Activated CD4-positive, alpha-beta T cell treated with anti-CD3 and anti-CD28 coated beads, Interleukin-2, amount 10 ng/mL, durations not matched to agents 7 days and 5 days (primary cell): ENCODE results near the gene FBP1. TPM values are rescaled to one million over a fixed set of nuclear protein-coding genes. Genes with fewer than 3 reads are reported as not detected.
"Not testable (repeated sequence)": the region's sequence is repeated elsewhere in the genome, so short reads cannot be mapped to it uniquely, and the experiment has no call there.

Experiments
- CTCF ChIA-PET: fragments of 350-600 bp; sonication (Branson Sonifier 250); formaldehyde crosslinking; loops from one replicate; lab custom pipeline; 2021; ENCODE audit warnings: antibody characterized with exemption; lab: Charles Lee
- POLR2A ChIA-PET: fragments of 350-600 bp; sonication (Branson Sonifier 250); formaldehyde crosslinking; loops from one replicate; lab custom pipeline; 2021; ENCODE audit warnings: antibody characterized with exemption; lab: Charles Lee
- DNase-seq: peaks from one replicate; pipeline ENCODE4 v3.0.0-alpha.2; 2020
- H3K27ac Mint-ChIP-seq: one replicate; pipeline ENCODE4 v1.8.0; 2021; ENCODE audit warnings: mild to moderate bottlenecking, moderate library complexity, mixed read lengths
- H3K27me3 Mint-ChIP-seq: one replicate; pipeline ENCODE4 v1.8.0; 2021; ENCODE audit warnings: mixed read lengths
- H3K36me3 Mint-ChIP-seq: one replicate; pipeline ENCODE4 v1.8.0; 2021; ENCODE audit warnings: low read depth, mixed read lengths
- H3K4me1 Mint-ChIP-seq: one replicate; pipeline ENCODE4 v1.8.0; 2021; ENCODE audit warnings: mixed read lengths
- H3K4me3 Mint-ChIP-seq: one replicate; pipeline ENCODE4 v1.8.0; 2021; ENCODE audit warnings: mild to moderate bottlenecking, moderate library complexity, mixed read lengths
- H3K9me3 Mint-ChIP-seq: one replicate; pipeline ENCODE4 v1.8.0; 2021; ENCODE audit warnings: mixed read lengths
- total RNA-seq, 2 experiments: library from RNA; stranded (reverse); gene quantifications; one replicate each; pipeline ENCODE4 v1.2.3, GENCODE V29; 2021

Gene FBP1
- total RNA-seq, 2 experiments from 2014 or later = 0.27 to 0.40 TPM

DNA sequence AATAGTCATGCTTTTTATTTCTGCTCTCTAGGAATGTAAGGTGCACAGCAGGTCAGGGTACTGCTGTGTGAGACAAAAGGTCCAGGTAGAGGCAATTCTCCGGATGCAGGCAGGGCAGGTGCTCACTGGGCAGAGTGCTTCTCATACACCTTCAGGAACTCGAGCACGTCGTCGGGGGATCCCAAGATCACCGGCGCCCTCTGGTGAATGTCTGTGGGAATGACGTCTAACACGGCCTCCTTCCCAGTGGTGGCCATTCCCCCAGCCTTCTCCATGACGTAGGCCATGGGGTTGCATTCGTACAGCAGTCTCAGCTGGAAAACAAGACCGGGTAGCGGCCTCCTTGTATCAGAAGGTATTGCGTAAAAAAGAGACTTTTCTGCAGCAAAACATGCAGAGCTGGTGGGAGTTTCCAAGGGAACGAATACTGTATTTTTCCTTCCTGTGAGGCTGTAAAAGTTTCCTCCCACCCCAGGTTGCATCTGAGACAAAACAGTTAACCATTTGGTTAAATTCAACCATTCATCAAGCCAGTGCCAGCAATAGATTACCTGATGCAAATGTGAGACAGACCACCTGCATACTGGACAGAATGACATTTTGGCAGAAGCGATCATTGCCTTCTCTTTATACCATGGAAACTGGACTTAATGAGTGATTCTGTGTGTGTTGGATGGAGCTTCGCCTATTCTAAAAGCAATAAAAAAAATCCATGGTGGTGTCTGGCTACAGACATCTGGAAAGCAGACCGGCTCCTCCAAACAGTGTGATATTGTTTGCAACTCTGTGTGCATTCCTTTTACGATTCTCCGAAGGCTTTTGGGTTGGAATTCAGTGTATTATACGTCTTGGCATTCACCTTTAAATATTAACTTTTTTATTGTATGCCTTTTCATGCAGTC is 35.8 kb downstream of the FBP1 start:
- ChIA-PET CTCF (no interaction called here), POLR2A (no interaction called here)
- no peak overlapping the region for H3K27ac Mint-ChIP-seq
- peak; percentile 74 for DNase-seq
- no peaks in the 10 kb centered on the region for H3K36me3 Mint-ChIP-seq
- no peak overlapping the region for H3K4me3 Mint-ChIP-seq
- H3K27me3 Mint-ChIP-seq = peaks cover 27% of the 10 kb centered on the region
- no peaks in the 10 kb centered on the region for H3K9me3 Mint-ChIP-seq
- H3K4me1 Mint-ChIP-seq = peaks cover 3% of the 10 kb centered on the region

DNA sequence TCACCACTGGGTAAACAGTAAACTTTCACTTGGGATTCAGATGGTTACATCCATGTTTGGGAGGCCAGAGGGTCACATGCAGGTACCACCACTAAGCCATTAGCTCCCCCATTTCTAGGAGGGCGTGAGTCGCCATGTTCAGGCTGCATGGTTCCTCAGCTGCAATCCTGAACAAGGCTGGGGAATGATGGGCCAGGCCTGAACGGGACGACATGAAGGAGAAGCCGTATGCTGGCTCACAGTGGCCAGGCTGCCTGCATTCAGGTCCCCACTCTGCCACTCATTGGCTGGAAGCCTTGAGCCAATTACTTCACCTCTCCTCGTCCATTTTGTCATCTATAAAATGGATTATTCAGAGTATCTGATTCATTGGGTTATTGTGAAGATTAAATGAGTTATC is 36.7 kb downstream of the FBP1 start:
- Mint-ChIP-seq H3K4me3 (no peak overlapping the region), H3K36me3 (no peaks in the 10 kb centered on the region), H3K4me1 (peaks cover 3% of the 10 kb centered on the region), H3K27me3 (peaks cover 24% of the 10 kb centered on the region), H3K9me3 (no peaks in the 10 kb centered on the region), H3K27ac (no peak overlapping the region)
- POLR2A ChIA-PET = no interaction called here
- CTCF ChIA-PET = interaction anchor here (0.6 kb wide), 1 partner anchor 91 kb away, joined by 4 read pairs; no protein-coding TSS in a partner anchor
- no peak for DNase-seq

DNA sequence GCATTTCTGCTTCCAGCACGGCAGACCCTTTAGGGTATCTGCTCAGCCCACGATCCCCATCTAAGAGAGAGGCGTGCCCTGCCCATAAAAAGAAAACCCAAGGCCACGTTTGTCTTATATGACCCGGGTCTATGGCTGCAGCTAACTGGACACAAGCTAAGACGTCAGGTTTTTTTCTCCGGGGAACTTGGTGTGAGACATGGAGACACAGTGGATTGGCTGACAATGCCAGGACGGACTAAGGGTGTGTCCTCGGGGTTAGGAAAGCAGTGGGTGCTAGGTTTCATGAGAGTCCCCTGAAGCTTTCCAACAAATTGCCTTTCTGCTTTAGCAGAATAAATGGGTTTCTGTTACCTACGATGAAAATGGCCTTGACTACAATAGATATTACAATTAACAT is 38.6 kb downstream of the FBP1 start:
- peaks cover 3% of the 10 kb centered on the region for H3K4me1 Mint-ChIP-seq
- DNase-seq = no peak
- ChIA-PET POLR2A (no interaction called here), CTCF (no interaction called here)
- peaks cover 17% of the 10 kb centered on the region for H3K27me3 Mint-ChIP-seq
- H3K4me3 Mint-ChIP-seq = no peak overlapping the region
- H3K9me3 Mint-ChIP-seq = no peaks in the 10 kb centered on the region
- H3K36me3 Mint-ChIP-seq = no peaks in the 10 kb centered on the region
- no peak overlapping the region for H3K27ac Mint-ChIP-seq

DNA sequence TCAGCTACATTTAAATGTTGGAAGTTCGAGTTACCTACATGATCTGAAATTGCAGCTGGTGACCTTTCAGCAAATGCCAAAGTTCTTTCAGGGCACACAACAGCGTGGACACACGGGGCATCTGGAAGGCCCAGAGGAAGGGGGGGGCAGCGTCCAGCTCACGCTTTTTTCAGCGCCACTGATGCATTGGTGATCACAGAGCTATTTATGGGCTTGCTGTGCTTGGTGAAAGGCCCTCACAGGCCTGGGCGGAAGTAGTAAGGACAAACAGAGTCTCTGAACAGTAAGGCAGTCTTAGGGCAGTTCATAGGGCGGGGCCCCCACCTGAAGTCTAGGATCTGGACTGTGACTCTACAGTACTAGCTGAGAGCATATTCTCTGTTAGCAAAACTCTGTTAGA is 39.1 kb downstream of the FBP1 start:
- H3K4me3 Mint-ChIP-seq = no peak overlapping the region
- DNase-seq = no peak
- no peaks in the 10 kb centered on the region for H3K36me3 Mint-ChIP-seq
- CTCF ChIA-PET = no interaction called here
- POLR2A ChIA-PET = no interaction called here
- H3K4me1 Mint-ChIP-seq = peaks cover 3% of the 10 kb centered on the region
- no peak overlapping the region for H3K27ac Mint-ChIP-seq
- H3K9me3 Mint-ChIP-seq = no peaks in the 10 kb centered on the region
- H3K27me3 Mint-ChIP-seq = peaks cover 15% of the 10 kb centered on the region

DNA sequence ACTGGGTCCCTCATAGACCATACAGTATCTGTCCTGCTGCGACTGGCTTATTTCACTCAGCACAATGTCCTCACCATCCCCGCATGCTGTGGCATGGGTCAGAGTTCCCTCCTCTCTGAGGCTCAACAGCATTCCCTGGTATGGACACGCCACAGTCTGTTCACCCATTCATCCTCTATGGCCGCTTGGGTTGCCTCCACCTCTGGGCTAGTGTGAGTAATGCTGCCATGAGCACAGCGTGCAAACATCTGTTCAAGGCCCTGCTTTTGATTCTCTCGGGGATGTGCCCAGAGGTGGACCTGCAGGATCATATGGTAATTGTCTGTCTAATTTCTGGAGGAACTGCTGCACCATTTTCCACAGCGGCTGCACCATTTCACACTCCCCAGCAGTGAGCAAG is 40.2 kb downstream of the FBP1 start:
- Mint-ChIP-seq H3K4me1 (peaks cover 3% of the 10 kb centered on the region), H3K36me3 (no peaks in the 10 kb centered on the region), H3K27ac (no peak overlapping the region), H3K9me3 (no peaks in the 10 kb centered on the region), H3K27me3 (peaks cover 8% of the 10 kb centered on the region), H3K4me3 (no peak overlapping the region)
- POLR2A ChIA-PET = no interaction called here
- no peak for DNase-seq
- CTCF ChIA-PET = no interaction called here

DNA sequence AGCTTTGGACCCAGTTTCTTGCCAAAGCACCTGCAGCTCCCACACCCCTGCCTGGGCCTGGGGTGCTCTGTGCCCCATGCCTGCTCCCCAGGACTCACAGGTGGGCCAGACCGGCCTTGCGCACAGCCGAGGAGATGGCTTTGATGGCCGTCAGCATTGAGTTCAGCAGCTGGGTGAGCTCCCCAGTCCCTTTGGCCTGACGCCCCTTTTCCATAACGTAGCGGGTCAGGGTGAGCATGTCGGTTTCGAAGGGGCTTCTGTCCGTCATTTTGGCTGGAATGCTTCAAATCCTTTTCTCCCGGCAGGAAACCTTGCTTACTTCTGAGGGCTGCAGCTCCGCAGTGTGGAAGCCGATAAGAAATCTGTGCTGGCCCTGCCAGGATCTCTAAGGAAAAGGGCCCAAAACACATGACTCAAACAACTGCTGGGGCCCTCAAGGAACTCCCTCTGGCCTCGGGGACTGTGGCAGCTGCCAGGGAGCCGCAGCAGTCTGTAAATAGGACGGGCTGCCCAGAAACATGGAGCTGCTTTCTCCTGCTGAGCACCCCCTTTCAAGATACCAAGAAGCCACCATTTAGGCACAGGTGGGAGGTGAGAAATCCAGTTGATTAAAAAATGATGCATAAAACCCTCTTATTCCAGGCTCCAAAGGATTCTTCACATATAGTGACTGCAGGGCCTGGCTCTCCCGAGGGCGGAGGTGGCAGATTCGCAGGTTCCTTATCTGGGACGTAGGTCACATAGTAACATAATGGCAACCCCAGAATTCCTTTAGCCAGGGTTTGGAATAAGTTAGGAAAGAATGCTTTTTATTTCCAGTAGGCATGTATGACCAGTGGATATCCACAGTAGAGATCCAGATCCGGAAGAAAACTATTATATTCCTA is 45.6 kb downstream of the FBP1 start, which contains the start of gene FBP2:
Gene FBP2 (minus strand): TSS at position 366 of the 887 bp plus-strand sequence. CDS start 98 bp downstream, at position 268.
- H3K4me1 Mint-ChIP-seq = no peaks in the 10 kb centered on the region
- H3K4me3 Mint-ChIP-seq = no peak within 1 kb of the TSS

DNA sequence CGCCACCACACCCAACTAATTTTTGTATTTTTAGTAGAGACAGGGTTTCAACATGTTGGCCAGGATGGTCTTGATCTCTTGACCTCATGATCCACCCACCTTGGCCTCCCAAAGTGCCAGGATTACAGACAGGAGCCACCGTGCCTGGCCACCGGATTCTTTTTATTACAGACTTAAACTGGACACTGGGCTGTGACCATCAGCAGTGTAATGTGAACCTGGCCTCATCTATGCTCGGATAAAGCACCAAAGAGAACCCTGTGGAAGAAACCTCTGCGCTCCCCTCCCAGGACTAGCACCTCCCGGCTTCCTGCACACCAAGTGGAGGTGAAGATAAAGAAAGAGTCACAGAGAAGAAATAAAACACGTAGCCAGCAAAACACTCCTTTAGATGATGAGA is 46.6 kb downstream of the FBP1 start:
- H3K36me3 Mint-ChIP-seq, H3K27ac Mint-ChIP-seq, H3K4me1 Mint-ChIP-seq, H3K27me3 Mint-ChIP-seq, POLR2A ChIA-PET, DNase-seq, H3K9me3 Mint-ChIP-seq, H3K4me3 Mint-ChIP-seq: not testable (repeated sequence)
- CTCF ChIA-PET = interaction anchor here (1.4 kb wide), 1 partner anchor 17 kb away, joined by 3 read pairs; no protein-coding TSS in a partner anchor

More for the DNA sequence above, 45.6 kb downstream of the FBP1 start, which contains the start of gene FBP2:
- H3K9me3 Mint-ChIP-seq = no peaks in the 10 kb centered on the region
- POLR2A ChIA-PET = no interaction called here
- H3K27ac Mint-ChIP-seq = no peak within 1 kb of the TSS
- no peaks in the 10 kb centered on the region for H3K36me3 Mint-ChIP-seq
- H3K27me3 Mint-ChIP-seq = peaks cover 8% of the 10 kb centered on the region
- no peak for DNase-seq
- CTCF ChIA-PET = interaction anchor here (1.4 kb wide), 1 partner anchor 18 kb away, joined by 3 read pairs; no protein-coding TSS in a partner anchor

DNA sequence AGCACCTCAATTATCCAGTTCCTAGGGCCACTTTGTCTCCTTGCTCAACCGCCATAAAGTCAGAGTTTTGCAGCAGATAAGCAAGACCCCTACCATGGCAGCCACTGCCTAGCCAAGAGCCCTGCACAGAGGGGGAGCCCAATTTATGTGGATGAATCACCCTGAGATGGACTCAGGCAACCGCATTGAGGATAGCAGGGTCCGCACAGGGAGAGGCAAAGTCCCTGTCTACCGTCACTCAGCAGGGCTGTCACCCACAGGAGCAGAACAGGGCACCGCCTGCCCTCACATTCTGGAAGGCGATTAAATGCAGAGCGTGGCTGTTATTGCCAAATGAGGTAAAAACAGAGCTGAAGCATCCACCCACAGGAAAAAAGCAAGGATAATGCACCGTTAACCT is 47.4 kb downstream of the FBP1 start:
- Mint-ChIP-seq H3K36me3 (no peaks in the 10 kb centered on the region), H3K27me3 (peaks cover 8% of the 10 kb centered on the region), H3K9me3 (no peaks in the 10 kb centered on the region), H3K4me3 (no peak overlapping the region), H3K4me1 (peaks cover under 1% of the 10 kb centered on the region), H3K27ac (no peak overlapping the region)
- CTCF ChIA-PET = interaction anchor here (1.4 kb wide), 1 partner anchor 16 kb away, joined by 3 read pairs; no protein-coding TSS in a partner anchor
- no peak for DNase-seq
- POLR2A ChIA-PET = no interaction called here

DNA sequence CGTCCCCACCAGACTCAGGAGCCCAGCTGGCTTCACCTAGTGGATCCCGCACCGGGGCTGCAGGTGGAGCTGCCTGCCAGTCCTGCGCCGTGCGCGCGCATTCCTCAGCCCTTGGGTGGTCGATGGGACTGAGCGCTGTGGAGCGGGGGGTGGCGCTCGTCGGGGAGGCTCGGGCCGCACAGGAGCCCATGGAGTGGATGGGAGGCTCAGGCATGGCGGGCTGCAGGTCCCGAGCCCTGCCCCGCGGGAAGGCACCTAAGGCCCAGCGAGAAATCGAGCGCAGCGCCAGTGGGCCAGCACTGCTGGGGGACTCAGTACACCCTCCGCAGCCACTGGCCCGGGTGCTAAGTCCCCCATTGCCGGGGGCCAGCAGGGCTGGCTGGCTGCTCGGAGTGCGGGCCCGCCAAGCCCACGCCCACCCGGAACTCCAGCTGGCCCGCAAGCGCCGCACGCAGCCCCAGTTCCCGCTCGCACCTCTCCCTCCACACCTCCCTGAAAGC is 48.2 kb downstream of the FBP1 start:
- H3K27ac Mint-ChIP-seq, H3K4me3 Mint-ChIP-seq, H3K27me3 Mint-ChIP-seq, H3K36me3 Mint-ChIP-seq, CTCF ChIA-PET, DNase-seq, H3K9me3 Mint-ChIP-seq, POLR2A ChIA-PET, H3K4me1 Mint-ChIP-seq: not testable (repeated sequence)

DNA sequence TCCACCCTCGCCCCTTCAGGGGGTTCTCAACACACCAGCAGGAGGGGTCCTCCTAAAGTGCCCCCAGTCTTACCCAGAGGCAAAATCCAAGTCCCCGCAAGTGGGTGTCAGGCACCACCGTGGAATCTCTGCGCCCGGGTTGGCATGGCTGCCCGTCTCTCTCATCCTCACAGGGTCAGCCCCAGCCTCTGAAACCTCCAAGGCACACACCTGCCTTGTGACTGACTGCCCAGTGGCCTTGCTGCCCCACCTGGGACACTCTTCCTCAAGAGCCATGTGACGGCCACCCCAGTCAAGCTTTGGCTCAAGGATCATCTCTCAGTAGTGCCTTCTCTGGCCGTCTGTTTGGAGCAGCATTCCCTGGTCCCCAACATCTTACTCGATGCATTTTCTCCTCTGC is 50.6 kb downstream of the FBP1 start:
- peaks cover 3% of the 10 kb centered on the region for H3K27me3 Mint-ChIP-seq
- no peak overlapping the region for H3K27ac Mint-ChIP-seq
- CTCF ChIA-PET = no interaction called here

DNA sequence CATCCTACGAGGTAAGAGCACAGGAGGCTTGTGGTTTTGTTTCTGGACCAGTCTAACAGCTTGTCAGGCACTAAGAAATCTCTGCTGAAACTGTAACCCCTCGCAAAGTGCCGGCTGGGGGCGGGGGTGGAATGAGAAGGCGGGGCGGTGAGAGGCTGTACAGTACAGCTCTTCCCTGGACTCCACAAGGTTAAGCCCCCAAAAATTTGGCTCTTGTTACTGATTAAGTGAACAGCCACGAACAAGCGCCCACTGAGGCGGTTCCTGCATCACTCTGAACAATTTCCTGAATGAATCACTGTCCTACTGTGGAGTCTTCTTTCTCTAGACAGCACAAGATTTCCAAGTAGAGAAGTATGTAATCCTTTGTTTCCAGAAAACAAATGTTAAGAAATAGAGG is 52.5 kb downstream of the FBP1 start:
- Mint-ChIP-seq H3K27ac (no peak overlapping the region), H3K4me3 (no peak overlapping the region), H3K27me3 (no peaks in the 10 kb centered on the region), H3K36me3 (no peaks in the 10 kb centered on the region), H3K9me3 (no peaks in the 10 kb centered on the region), H3K4me1 (peaks cover 23% of the 10 kb centered on the region)
- POLR2A ChIA-PET = no interaction called here
- DNase-seq = no peak
- CTCF ChIA-PET = interaction anchor here (0.6 kb wide), 1 partner anchor 137 kb away, joined by 5 read pairs; no protein-coding TSS in a partner anchor

More for the DNA sequence above, 50.6 kb downstream of the FBP1 start:
- H3K9me3 Mint-ChIP-seq = no peaks in the 10 kb centered on the region
- no peaks in the 10 kb centered on the region for H3K36me3 Mint-ChIP-seq
- H3K4me3 Mint-ChIP-seq = no peak overlapping the region
- DNase-seq = no peak
- POLR2A ChIA-PET = no interaction called here
- peaks cover 23% of the 10 kb centered on the region for H3K4me1 Mint-ChIP-seq

DNA sequence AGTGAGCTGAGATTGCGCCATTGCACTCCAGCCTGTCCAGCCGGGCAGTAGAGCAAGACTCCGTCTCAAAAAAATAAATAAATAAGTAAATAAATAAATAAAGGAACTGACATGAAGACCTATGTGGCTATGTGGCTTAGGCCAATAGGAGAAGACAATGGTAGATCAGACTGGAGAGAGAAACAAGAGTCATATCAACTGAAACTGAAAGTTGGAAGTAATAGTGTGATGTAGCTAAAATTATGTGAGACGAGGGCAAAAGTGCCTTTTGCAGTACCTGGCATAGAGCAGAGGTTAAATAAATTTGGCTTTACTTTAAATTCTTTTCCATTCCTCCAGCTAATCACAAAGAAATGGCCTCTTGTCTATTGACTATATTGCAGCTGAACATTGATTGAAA is 53.0 kb downstream of the FBP1 start:
- H3K4me1 Mint-ChIP-seq = peaks cover 23% of the 10 kb centered on the region
- no peak overlapping the region for H3K4me3 Mint-ChIP-seq
- no peak for DNase-seq
- CTCF ChIA-PET = interaction anchor here (0.6 to 0.7 kb wide), 3 partner anchors 35 to 136 kb away, joined by 3 to 7 read pairs (median 5); no protein-coding TSS in a partner anchor
- no peaks in the 10 kb centered on the region for H3K27me3 Mint-ChIP-seq
- POLR2A ChIA-PET = no interaction called here
- H3K36me3 Mint-ChIP-seq = no peaks in the 10 kb centered on the region
- no peak overlapping the region for H3K27ac Mint-ChIP-seq
- no peaks in the 10 kb centered on the region for H3K9me3 Mint-ChIP-seq
